ENCODE results near the gene MIER2.
"Not testable (repeated sequence)": the region's sequence is repeated elsewhere in the genome, so short reads cannot be mapped to it uniquely, and the experiment has no call there.

The MIER2 gene

GRCh38 chr19:355536-355935 lies 10.9 kb upstream of the MIER2 start:
- not testable (repeated sequence) for DNase-seq

GRCh38 chr19:355134-355533 lies 10.5 kb upstream of the MIER2 start:
- DNase-seq = no peak

GRCh38 chr19:351976-352625 lies 7.5 kb upstream of the MIER2 start:
- DNase-seq = no peak

- DNase-seq = no peak
These were observed 3.6 kb upstream of the MIER2 start for GRCh38 chr19:347946-348861.

- no peak for DNase-seq
These were observed 804 bp upstream of the MIER2 start for GRCh38 chr19:345320-345879.

- DNase-seq = peak in 1 of 2 experiments; percentile 39
These were observed 513 bp downstream of the MIER2 start for GRCh38 chr19:343941-344624.

GRCh38 chr19:343451-343931 lies 1.1 kb downstream of the MIER2 start:
- DNase-seq = no peak

- DNase-seq = no peak
These were observed 1.7 kb downstream of the MIER2 start for GRCh38 chr19:342801-343421.

- DNase-seq = no peak
These were observed 2.5 kb downstream of the MIER2 start for GRCh38 chr19:342128-342455.

- DNase-seq = no peak
These were observed 3.0 kb downstream of the MIER2 start for GRCh38 chr19:341386-342127.

- no peak for DNase-seq
These were observed 3.8 kb downstream of the MIER2 start for GRCh38 chr19:340620-341385.

GRCh38 chr19:339262-339887 lies 5.2 kb downstream of the MIER2 start:
- DNase-seq = no peak

GRCh38 chr19:338421-338820 lies 6.2 kb downstream of the MIER2 start:
- DNase-seq = no peak

- no peak for DNase-seq
These were observed 8.5 kb downstream of the MIER2 start for GRCh38 chr19:336067-336614.

- DNase-seq = no peak
These were observed 9.0 kb downstream of the MIER2 start for GRCh38 chr19:335486-336066.

GRCh38 chr19:335072-335471 lies 9.5 kb downstream of the MIER2 start:
- no peak for DNase-seq

- no peak for DNase-seq
These were observed 10.1 kb downstream of the MIER2 start for GRCh38 chr19:334296-335071.

GRCh38 chr19:330503-330902 lies 14.1 kb downstream of the MIER2 start:
- no peak for DNase-seq

- no peak for DNase-seq
These were observed 14.7 kb downstream of the MIER2 start for GRCh38 chr19:329876-330275.
